GM12873 (cell line): Measurements from ENCODE around the gene TMCO4.

Experiments used
- CTCF ChIP-seq: IDR thresholded peaks from 2 replicates; pipeline ENCODE4 v1.5.1; 2012; ENCODE audit warnings: low read depth, mild to moderate bottlenecking, moderate library complexity, low read length, control low read depth; ENCODE audit not compliant: insufficient read depth; ENCODE audit errors: missing control alignments

TMCO4 gene

GRCh38 chr1:19770436-19771190 is 29.1 kb downstream of the TMCO4 start:
- no peak for TF ChIP-seq CTCF

- TF ChIP-seq CTCF, result no peak
Measured at GRCh38 chr1:19769211-19769932, 30.3 kb downstream of the TMCO4 start.

- no peak for TF ChIP-seq CTCF
Measured at GRCh38 chr1:19768353-19769210, 31.1 kb downstream of the TMCO4 start.

- no peak for TF ChIP-seq CTCF
Measured at GRCh38 chr1:19765623-19766022, 34.1 kb downstream of the TMCO4 start.

GRCh38 chr1:19764848-19765247 is 34.9 kb downstream of the TMCO4 start:
- no peak for TF ChIP-seq CTCF

GRCh38 chr1:19762175-19762779 is 37.4 kb downstream of the TMCO4 start:
- TF ChIP-seq CTCF, result peak; percentile 87
